Common myeloid progenitor, CD34-positive (primary cell): ENCODE results near the gene PKNOX1.
"Not testable (repeated sequence)": the region's sequence is repeated elsewhere in the genome, so short reads cannot be mapped to it uniquely, and the experiment has no call there.

Experiments
- CTCF ChIA-PET: fragments of 350-600 bp; sonication (Branson Sonifier 250); formaldehyde crosslinking; loops from one replicate; lab custom pipeline; 2021; ENCODE audit warnings: antibody characterized with exemption; lab: Charles Lee
- POLR2A ChIA-PET: fragments of 350-600 bp; sonication (Branson Sonifier 250); formaldehyde crosslinking; loops from one replicate; lab custom pipeline; 2021; ENCODE audit warnings: antibody characterized with exemption; lab: Charles Lee
- DNase-seq, 3 donors: peaks; one replicate each; pipeline versions ENCODE4 v3.0.0 to v3.0.0-alpha.2; 2013
- H3K27ac ChIP-seq, 2 experiments: 1 replicate in 1 of 2; 2 replicates in 1 of 2; pipeline ENCODE4 v1.7.0; 2013; ENCODE audit warnings: inconsistent platforms in 2 of 2, low read length in 2 of 2, mild to moderate bottlenecking in 2 of 2, low read depth in 1 of 2, moderate library complexity in 1 of 2; ENCODE audit not compliant: severe bottlenecking in 2 of 2, insufficient read depth in 1 of 2, poor library complexity in 1 of 2
- H3K27me3 ChIP-seq, 5 experiments: replicated peaks in 2 of 5; 1 replicate in 3 of 5; 2 replicates in 2 of 5; pipeline versions ENCODE4 v1.6.1 to v1.7.0; 2013; ENCODE audit warnings: low read length in 4 of 5, mild to moderate bottlenecking in 2 of 5, moderate library complexity in 2 of 5, inconsistent platforms in 1 of 5; ENCODE audit not compliant: insufficient read depth in 5 of 5, control insufficient read depth in 4 of 5
- H3K36me3 ChIP-seq, 4 experiments: 1 replicate in 2 of 4; 2 replicates in 2 of 4; pipeline versions ENCODE4 v1.6.1 to v1.7.0; 2013; ENCODE audit warnings: low read length in 3 of 4, control low read depth in 1 of 4, mild to moderate bottlenecking in 1 of 4; ENCODE audit not compliant: control insufficient read depth in 4 of 4, insufficient read depth in 4 of 4
- H3K4me1 ChIP-seq, 4 experiments: 1 replicate in 3 of 4; 2 replicates in 1 of 4; pipeline versions ENCODE4 v1.6.1 to v1.7.1; 2013; ENCODE audit warnings: low read length in 3 of 4, mild to moderate bottlenecking in 3 of 4, control low read depth in 1 of 4, inconsistent platforms in 1 of 4, moderate library complexity in 1 of 4; ENCODE audit not compliant: control insufficient read depth in 4 of 4, insufficient read depth in 4 of 4; ENCODE audit errors: control extremely low read depth in 1 of 4
- H3K4me3 ChIP-seq, 7 experiments: 1 replicate in 4 of 7; 2 replicates in 3 of 7; pipeline versions ENCODE4 v1.5.1 to v1.7.0; 2013; ENCODE audit warnings: mild to moderate bottlenecking in 7 of 7, low read length in 6 of 7, moderate library complexity in 6 of 7, inconsistent platforms in 2 of 7, low read depth in 2 of 7, control low read depth in 1 of 7; ENCODE audit not compliant: insufficient read depth in 4 of 7, control insufficient read depth in 1 of 7; ENCODE audit errors: extremely low read depth in 1 of 7
- H3K9me3 ChIP-seq, 5 experiments: 1 replicate in 4 of 5; 2 replicates in 1 of 5; pipeline versions ENCODE4 v1.6.1 to v1.7.1; 2013; ENCODE audit warnings: low read length in 4 of 5, mild to moderate bottlenecking in 2 of 5, inconsistent platforms in 1 of 5, low read depth in 1 of 5, moderate library complexity in 1 of 5; ENCODE audit not compliant: control insufficient read depth in 4 of 5, insufficient read depth in 2 of 5; ENCODE audit errors: control extremely low read depth in 1 of 5
- WGBS: methylation state at CpG from one replicate; pipeline ENCODE4 v1.1.5; 2013; ENCODE audit not compliant: insufficient coverage; 5-methylcytosine and 5-hydroxymethylcytosine counted together

PKNOX1 gene

DNA sequence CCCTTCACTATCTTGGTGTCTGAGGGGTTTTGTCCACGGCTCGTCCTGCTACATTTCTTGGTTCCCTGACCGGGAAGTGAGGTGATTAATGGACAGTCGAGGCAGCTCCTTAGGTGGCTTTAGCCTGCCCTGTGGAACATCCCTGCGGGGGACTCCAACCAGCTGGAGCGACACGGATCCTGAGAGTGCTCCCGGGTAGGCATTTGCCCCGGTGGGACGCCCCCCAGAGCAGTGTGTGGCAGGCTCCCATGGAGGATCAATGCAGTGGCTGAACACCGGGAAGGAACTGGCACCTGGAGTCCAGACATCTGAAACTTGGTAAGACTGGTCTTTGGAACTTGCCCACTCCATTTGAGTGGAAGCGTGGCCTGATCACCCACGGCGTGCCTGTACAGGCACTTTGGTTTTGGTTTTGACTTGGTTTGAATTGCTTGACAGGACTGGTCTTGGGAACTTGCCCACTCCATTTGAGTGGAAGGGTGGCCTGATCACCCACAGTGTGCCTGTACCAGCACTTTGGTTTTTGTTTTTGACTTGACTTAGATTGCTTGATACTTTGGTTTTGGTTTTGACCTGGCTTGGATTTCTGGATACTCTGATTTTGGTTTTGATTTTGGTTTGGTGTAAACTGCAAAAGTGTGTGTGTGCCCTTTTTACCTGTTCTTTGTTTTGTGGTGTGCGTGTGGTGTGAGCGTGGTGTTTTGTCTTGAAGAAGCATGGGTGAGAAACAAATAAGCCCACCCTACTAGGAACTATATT, 41.8 kb upstream of the PKNOX1 start:
- WGBS: 98% methylated on average over 14 of the region's 16 CpGs
- H3K4me3 ChIP-seq, H3K27ac ChIP-seq, H3K9me3 ChIP-seq, H3K27me3 ChIP-seq, H3K36me3 ChIP-seq, H3K4me1 ChIP-seq, DNase-seq, POLR2A ChIA-PET, CTCF ChIA-PET: not testable (repeated sequence)

DNA sequence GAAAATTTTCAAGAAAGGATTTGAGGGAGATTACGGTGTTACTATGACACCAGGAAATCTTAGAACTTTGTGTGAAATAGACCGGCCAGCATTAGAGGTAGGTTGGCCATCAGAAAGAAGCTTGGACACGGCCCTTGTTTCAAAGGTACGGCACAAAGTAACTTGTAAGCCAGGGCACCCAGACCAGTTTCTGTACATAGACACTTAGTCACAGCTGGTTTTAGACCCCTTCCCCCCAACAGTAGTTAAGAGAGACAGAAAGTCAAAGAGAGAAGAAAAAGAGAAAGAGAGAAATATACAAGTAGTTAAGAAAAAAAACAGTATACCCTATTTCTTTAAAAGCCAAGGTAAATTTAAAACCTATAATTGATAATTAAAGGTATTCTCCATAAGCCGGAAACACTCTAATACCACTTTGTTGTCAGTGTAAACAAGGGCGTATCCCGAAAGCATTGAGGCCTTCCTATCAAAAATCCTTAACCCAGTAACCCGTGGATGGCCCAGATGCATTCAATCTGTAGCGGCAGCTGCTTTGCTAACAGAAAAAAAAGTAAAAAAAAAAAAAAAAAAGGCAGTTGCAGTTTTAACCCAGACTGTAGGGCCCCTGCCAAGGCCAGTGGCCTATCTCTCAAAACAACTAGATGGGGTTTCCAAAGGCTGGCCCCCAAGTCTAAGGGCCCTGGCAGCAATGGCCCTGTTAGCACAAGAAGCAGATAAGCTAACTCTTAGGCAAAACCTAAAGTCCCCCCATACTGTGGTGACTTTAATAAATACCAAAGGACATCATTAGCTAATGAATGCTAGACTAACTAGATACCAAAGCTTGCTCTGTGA, 41.0 kb upstream of the PKNOX1 start:
- H3K9me3 ChIP-seq, DNase-seq, CTCF ChIA-PET, H3K4me3 ChIP-seq, H3K27ac ChIP-seq, POLR2A ChIA-PET, H3K4me1 ChIP-seq, H3K36me3 ChIP-seq, H3K27me3 ChIP-seq: not testable (repeated sequence)
- WGBS: 95% methylated on average over 7 of the region's 9 CpGs

DNA sequence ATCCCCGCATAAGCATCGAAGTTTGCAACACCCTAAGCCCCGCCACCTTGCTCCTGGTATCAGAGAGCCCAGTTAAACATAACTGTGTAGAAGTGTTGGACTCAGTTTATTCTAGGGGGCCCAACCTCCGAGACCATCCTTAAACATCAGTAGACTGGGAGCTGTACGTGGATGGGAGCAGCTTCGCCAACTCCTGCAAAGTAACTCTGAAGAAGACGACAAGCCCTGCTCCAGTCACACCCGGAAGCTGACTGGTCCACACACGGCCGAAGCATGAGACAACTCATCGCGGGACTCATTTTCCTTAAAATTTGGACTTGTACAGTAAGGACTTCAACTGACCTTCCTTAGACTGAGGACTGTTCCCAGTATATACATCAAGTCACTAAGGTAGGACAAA, 40.4 kb upstream of the PKNOX1 start:
- H3K27ac ChIP-seq, CTCF ChIA-PET, DNase-seq, H3K9me3 ChIP-seq, H3K4me3 ChIP-seq, H3K4me1 ChIP-seq, POLR2A ChIA-PET, H3K36me3 ChIP-seq, H3K27me3 ChIP-seq: not testable (repeated sequence)
- 89% methylated on average over 3 of the region's 12 CpGs for WGBS

DNA sequence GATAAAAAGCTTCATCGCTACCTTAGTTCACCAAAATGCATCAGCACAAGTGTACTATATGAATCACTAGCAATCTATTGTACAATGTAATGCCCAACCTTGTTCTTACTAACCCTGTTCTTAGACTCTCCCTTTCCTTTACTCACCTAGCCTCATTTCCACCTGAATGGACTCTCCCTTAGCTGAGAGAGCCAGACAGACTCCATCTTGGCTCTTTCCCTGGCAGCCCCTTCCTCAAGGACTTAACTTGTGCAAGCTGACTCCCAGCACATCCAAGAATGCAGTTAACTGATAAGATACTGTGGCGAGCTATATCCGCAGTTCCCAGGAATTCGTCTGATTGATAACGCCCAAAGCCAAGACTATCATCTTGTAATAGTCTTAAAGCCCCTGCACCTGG, 38.0 kb upstream of the PKNOX1 start:
- 100% methylated on average over 1 of the region's 5 CpGs for whole genome bisulfite sequencing
- H3K4me3 ChIP-seq, H3K4me1 ChIP-seq, H3K9me3 ChIP-seq, DNase-seq, H3K27ac ChIP-seq, POLR2A ChIA-PET, CTCF ChIA-PET, H3K36me3 ChIP-seq, H3K27me3 ChIP-seq: not testable (repeated sequence)

DNA sequence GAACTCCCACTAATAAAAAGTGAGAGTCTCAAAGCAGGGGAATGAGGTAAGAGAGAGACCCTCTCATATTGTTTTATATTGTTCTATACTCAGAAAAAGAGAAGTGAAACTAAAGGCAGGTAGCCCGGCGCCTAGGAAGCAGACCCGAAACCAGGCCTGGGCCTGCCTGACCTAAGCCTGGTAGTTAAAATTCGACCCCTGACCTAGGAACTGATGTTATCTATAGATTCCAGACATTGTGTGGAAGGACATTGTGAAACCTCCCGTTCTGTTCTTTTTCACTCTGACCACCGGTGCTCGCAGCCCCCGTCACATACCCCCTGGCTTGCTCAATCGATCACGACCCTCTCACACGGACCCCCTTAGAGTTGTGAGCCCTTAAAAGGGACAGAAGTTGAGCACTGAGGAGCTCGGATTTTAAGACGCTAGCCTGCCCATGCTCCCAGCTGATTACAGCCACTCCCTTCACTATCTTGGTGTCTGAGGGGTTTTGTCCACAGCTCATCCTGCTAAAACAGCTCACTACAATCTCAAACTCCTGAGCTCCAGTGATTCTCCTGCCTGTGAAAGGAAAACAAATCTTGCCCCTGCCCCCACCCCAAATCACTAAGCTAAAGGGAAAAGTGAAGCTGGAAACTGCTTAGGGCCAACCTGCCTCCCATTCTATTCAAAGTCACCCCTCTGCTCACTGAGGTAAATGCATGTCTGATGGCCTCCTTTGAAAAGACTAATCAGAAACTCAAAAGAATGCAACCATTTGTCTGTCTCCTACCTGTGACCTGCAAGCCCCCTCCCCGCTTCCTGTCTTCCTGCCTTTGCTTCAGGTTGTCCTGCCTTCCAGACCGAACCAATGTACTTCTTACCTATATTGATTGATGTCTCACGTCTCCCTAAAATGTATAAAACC, 37.1 kb upstream of the PKNOX1 start:
- POLR2A ChIA-PET, H3K27me3 ChIP-seq, H3K36me3 ChIP-seq, H3K4me1 ChIP-seq, H3K4me3 ChIP-seq, CTCF ChIA-PET, DNase-seq, H3K9me3 ChIP-seq, H3K27ac ChIP-seq: not testable (repeated sequence)
- 84% methylated on average over 12 of the region's 16 CpGs for WGBS

DNA sequence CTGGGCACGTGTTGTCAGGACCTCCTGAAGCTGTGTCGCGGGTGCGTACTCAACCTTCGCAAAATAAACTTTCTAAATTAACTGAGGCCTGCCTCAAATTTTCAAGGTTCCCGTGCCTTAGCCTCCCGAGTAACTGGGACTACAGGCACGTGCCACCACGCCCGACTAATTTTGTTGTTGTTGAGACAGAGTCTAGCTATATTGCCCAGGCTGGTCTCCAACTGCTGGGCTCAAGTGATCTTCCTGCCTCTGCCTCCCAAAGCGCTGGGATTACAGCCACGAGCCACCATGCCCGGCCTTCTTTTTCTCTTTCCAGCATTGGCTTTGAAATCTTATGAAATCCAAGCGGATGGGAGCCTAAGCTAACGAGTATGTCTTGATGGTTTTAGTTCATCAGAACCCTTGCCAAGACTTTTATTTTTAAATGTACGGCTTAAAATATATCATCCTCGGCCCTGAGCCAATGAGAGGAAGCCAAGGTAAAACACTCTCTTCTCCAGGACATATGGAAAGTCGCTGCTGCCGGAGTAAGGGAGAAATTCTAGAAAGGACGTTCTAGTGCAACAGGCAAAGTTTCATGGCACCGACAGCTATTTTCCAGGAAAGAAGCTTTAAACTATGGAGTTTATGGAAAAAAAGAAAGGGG, 36.3 kb upstream of the PKNOX1 start:
- Histone ChIP-seq H3K27me3 (no peaks in the 10 kb centered on the region), H3K9me3 (no peaks in the 10 kb centered on the region), H3K36me3 (no peaks in the 10 kb centered on the region), H3K4me1 (no peaks in the 10 kb centered on the region), H3K4me3 (no peak overlapping the region), H3K27ac (no peak overlapping the region)
- DNase-seq: no peak
- ChIA-PET CTCF (no interaction called here), POLR2A (no interaction called here)
- over 99% methylated on average over 20 of the region's 21 CpGs for WGBS
